H1 (cell line): ENCODE results near the gene TFF1. TPM values are rescaled to one million over a fixed set of nuclear protein-coding genes. Genes with fewer than 3 reads are reported as not detected.
A peak's percentile ranks its signal among the peaks of the same experiment; 100 is the strongest.

Source experiments
- CTCF ChIA-PET: fragments of 300-600 bp; sonication (Branson Sonifier 250); formaldehyde crosslinking; loops from one replicate; lab custom pipeline; 2021; ENCODE audit not compliant: partially characterized antibody; lab: Charles Lee
- POLR2A ChIA-PET: fragments of 300-600 bp; sonication (Branson Sonifier 250); formaldehyde crosslinking; loops from one replicate; lab custom pipeline; 2021; ENCODE audit warnings: inconsistent platforms; ENCODE audit not compliant: partially characterized antibody; lab: Charles Lee
- DNase-seq, 2 experiments: peaks; one replicate each; pipeline versions ENCODE4 v3.0.0 to v3.0.0-alpha.2; 2010 to 2022; ENCODE audit warnings: low spot score in 2 of 2, low read depth in 1 of 2, mixed read lengths in 1 of 2
- FAIRE-seq: peaks from 2 replicates; lab custom pipeline; 2011; peaks lifted over from hg19 to GRCh38; lab: Jason Lieb, UNC
- H2AFZ ChIP-seq: 2 replicates; pipeline ENCODE4 v1.8.1; 2012; ENCODE audit warnings: low read length, inconsistent platforms
- H2AK5ac ChIP-seq: 2 replicates; pipeline ENCODE4 v1.6.1; 2013; ENCODE audit warnings: low read depth, low read length
- H2BK120ac ChIP-seq: replicated peaks from 2 replicates; pipeline ENCODE3; 2013; ENCODE audit warnings: low read depth, low read length, inconsistent platforms
- H2BK12ac ChIP-seq: 2 replicates; pipeline ENCODE4 v1.6.1; 2013; ENCODE audit warnings: low read depth, low read length
- H2BK15ac ChIP-seq: 2 replicates; pipeline ENCODE4 v1.6.1; 2013; ENCODE audit warnings: low read length
- H2BK20ac ChIP-seq: 2 replicates; pipeline ENCODE4 v1.6.1; 2013; ENCODE audit warnings: low read length
- H2BK5ac ChIP-seq: 2 replicates; pipeline ENCODE4 v1.6.1; 2013; ENCODE audit warnings: low read depth, low read length
- H3K14ac ChIP-seq: 2 replicates; pipeline ENCODE4 v1.6.1; 2013; ENCODE audit warnings: inconsistent platforms; ENCODE audit not compliant: insufficient read length
- H3K18ac ChIP-seq: 2 replicates; pipeline ENCODE4 v1.6.1; 2013; ENCODE audit warnings: low read length; ENCODE audit errors: extremely low read depth
- H3K23ac ChIP-seq: 2 replicates; pipeline ENCODE4 v1.6.1; 2013; ENCODE audit warnings: inconsistent platforms; ENCODE audit not compliant: insufficient read length
- H3K23me2 ChIP-seq: 2 replicates; pipeline ENCODE4 v1.6.1; 2013; ENCODE audit warnings: low read depth, low read length
- H3K27ac ChIP-seq: 2 replicates; pipeline ENCODE4 v1.6.1; 2011; ENCODE audit warnings: low read depth, low read length, inconsistent platforms
- H3K27me3 ChIP-seq, 4 experiments: replicated peaks in 1 of 4; 1 replicate in 1 of 4; 2 replicates in 3 of 4; pipeline versions ENCODE4 v1.6.1 to v1.8.1; 2011 to 2013; ENCODE audit warnings: low read length in 3 of 4, mild to moderate bottlenecking in 3 of 4, inconsistent platforms in 2 of 4, mixed read lengths in 2 of 4, moderate library complexity in 1 of 4; ENCODE audit not compliant: control insufficient read depth in 3 of 4, insufficient read depth in 3 of 4; ENCODE audit errors: extremely low read depth in 1 of 4
- H3K36me3 ChIP-seq, 4 experiments: 2 replicates each; pipeline versions ENCODE4 v1.6.1 to v1.8.1; 2011 to 2013; ENCODE audit warnings: mild to moderate bottlenecking in 4 of 4, low read length in 3 of 4, moderate library complexity in 2 of 4, control low read depth in 1 of 4, inconsistent platforms in 1 of 4; ENCODE audit not compliant: insufficient read depth in 4 of 4, control insufficient read depth in 2 of 4
- H3K4ac ChIP-seq: replicated peaks from 2 replicates; pipeline ENCODE3; 2013; ENCODE audit warnings: low read length, low read depth, mixed read lengths, inconsistent platforms; ENCODE audit not compliant: insufficient read length
- H3K4me1 ChIP-seq, 4 experiments: replicated peaks in 1 of 4; 1 replicate in 1 of 4; 2 replicates in 3 of 4; pipeline versions ENCODE4 v1.6.1 to v1.8.1; 2011 to 2013; ENCODE audit warnings: low read length in 3 of 4, inconsistent platforms in 2 of 4, mixed read lengths in 1 of 4; ENCODE audit not compliant: insufficient read depth in 4 of 4, control insufficient read depth in 3 of 4
- H3K4me2 ChIP-seq, 2 experiments: 2 replicates each; pipeline versions ENCODE4 v1.6.1 to v1.8.1; 2011 to 2013; ENCODE audit warnings: low read depth in 2 of 2, low read length in 2 of 2, control low read depth in 1 of 2, inconsistent platforms in 1 of 2, mild to moderate bottlenecking in 1 of 2; ENCODE audit not compliant: insufficient read depth in 1 of 2
- H3K4me3 ChIP-seq, 4 experiments: fragments of 200-600, 300-600 bp in 1 of 4; sonication (generic), shearing (Covaris generic), sonication (Bioruptor Twin) in 1 of 4; 2 replicates each; pipeline versions ENCODE4 v1.5.1 to v1.8.1; 2011 to 2016; ENCODE audit warnings: low read length in 4 of 4, low read depth in 3 of 4, control low read depth in 2 of 4, inconsistent platforms in 2 of 4, mild to moderate bottlenecking in 2 of 4, mixed read lengths in 1 of 4, moderate library complexity in 1 of 4; ENCODE audit not compliant: insufficient read depth in 2 of 4; ENCODE audit errors: extremely low read depth in 1 of 4
- H3K56ac ChIP-seq: replicated peaks from 2 replicates; pipeline ENCODE3; 2013; ENCODE audit warnings: low read depth, mild to moderate bottlenecking, mixed read lengths, low read length, inconsistent platforms; ENCODE audit not compliant: insufficient read length
- H3K79me1 ChIP-seq: 2 replicates; pipeline ENCODE4 v1.6.1; 2013; ENCODE audit warnings: low read depth, low read length, control low read depth
- H3K79me2 ChIP-seq, 2 experiments: 2 replicates each; pipeline versions ENCODE4 v1.6.1 to v1.8.1; 2012 to 2013; ENCODE audit warnings: low read length in 2 of 2, mild to moderate bottlenecking in 2 of 2, inconsistent platforms in 1 of 2; ENCODE audit not compliant: insufficient read depth in 2 of 2, control insufficient read depth in 1 of 2
- H3K9ac ChIP-seq, 4 experiments: replicated peaks in 1 of 4; 1 replicate in 1 of 4; 2 replicates in 3 of 4; pipeline versions ENCODE4 v1.6.1 to v1.8.1; 2011 to 2013; ENCODE audit warnings: low read depth in 3 of 4, low read length in 3 of 4, control low read depth in 2 of 4, mild to moderate bottlenecking in 2 of 4, moderate library complexity in 2 of 4, inconsistent platforms in 1 of 4; ENCODE audit errors: extremely low read depth in 1 of 4
- H3K9me3 ChIP-seq, 2 experiments: 2 replicates each; pipeline versions ENCODE4 v1.6.1 to v1.8.1; 2012 to 2013; ENCODE audit warnings: mild to moderate bottlenecking in 2 of 2, moderate library complexity in 2 of 2, control low read depth in 1 of 2, inconsistent platforms in 1 of 2, low read depth in 1 of 2, low read length in 1 of 2, mixed read lengths in 1 of 2; ENCODE audit not compliant: insufficient read depth in 2 of 2
- H4K20me1 ChIP-seq, 2 experiments: replicated peaks in 1 of 2; 2 replicates each; pipeline versions ENCODE3 to v1.8.1; 2011 to 2013; ENCODE audit warnings: inconsistent platforms in 2 of 2, low read length in 2 of 2, mild to moderate bottlenecking in 1 of 2; ENCODE audit not compliant: insufficient read depth in 2 of 2, control insufficient read depth in 1 of 2
- H4K5ac ChIP-seq: 2 replicates; pipeline ENCODE4 v1.6.1; 2013; ENCODE audit warnings: low read length, low read depth, mixed read lengths, inconsistent platforms; ENCODE audit not compliant: insufficient read length
- H4K8ac ChIP-seq: 2 replicates; pipeline ENCODE4 v1.8.0; 2013; ENCODE audit warnings: mild to moderate bottlenecking, moderate library complexity, low read length, inconsistent platforms; ENCODE audit not compliant: insufficient read depth; ENCODE audit errors: extremely low read depth
- H4K91ac ChIP-seq: replicated peaks from 2 replicates; pipeline ENCODE3; 2013; ENCODE audit warnings: low read length, mixed read lengths, inconsistent platforms; ENCODE audit not compliant: insufficient read length
- ASH2L ChIP-seq: fragments of 200-600, 300-600 bp; sonication (generic); IDR thresholded peaks from one replicate; pipeline ENCODE4 v1.7.1; 2017; ENCODE audit warnings: low read length
- BACH1 ChIP-seq: IDR thresholded peaks from 2 replicates; pipeline ENCODE4 v1.6.1; 2012; ENCODE audit warnings: low read length, improper control_type of control experiment
- BCL11A ChIP-seq, 2 experiments: IDR thresholded peaks; one replicate each; pipeline ENCODE4 v1.6.1; 2011; ENCODE audit warnings: low read depth in 2 of 2, low read length in 2 of 2, mild to moderate bottlenecking in 2 of 2
- GTF2F1 ChIP-seq: IDR thresholded peaks from 2 replicates; pipeline ENCODE4 v1.6.1; 2012; ENCODE audit warnings: low read depth, low read length, improper control_type of control experiment, borderline replicate concordance
- RXRA ChIP-seq: IDR thresholded peaks from 2 replicates; pipeline ENCODE4 v1.6.1; 2011; ENCODE audit warnings: low read depth, mild to moderate bottlenecking, low read length, moderate library complexity; ENCODE audit not compliant: insufficient read depth
- SUZ12 ChIP-seq: fragments of 200-600 bp; sonication (generic); IDR thresholded peaks from 2 replicates; pipeline ENCODE4 v1.6.1; 2012; ENCODE audit warnings: mild to moderate bottlenecking, inconsistent platforms, low read length, moderate library complexity, mixed read lengths
- TAF1 ChIP-seq: IDR thresholded peaks from 2 replicates; pipeline ENCODE4 v1.6.1; 2011; ENCODE audit warnings: mild to moderate bottlenecking, low read depth, low read length
- ZNF274 ChIP-seq: IDR thresholded peaks from 2 replicates; pipeline ENCODE4 v1.7.0; 2012; ENCODE audit warnings: low read length, borderline replicate concordance; ENCODE audit errors: extremely low read depth
- WGBS, 2 experiments: shearing (Covaris generic) in 1 of 2; methylation state at CpG; one replicate each; pipeline versions ENCODE4 v1.1.6 to v1.1.7; 2013 to 2015; ENCODE audit warnings: low lambda C conversion rate in 2 of 2, mixed read lengths in 2 of 2, inconsistent platforms in 1 of 2, low coverage in 1 of 2, missing lambda C conversion rate in 1 of 2; ENCODE audit not compliant: insufficient replicate concordance in 2 of 2, insufficient coverage in 1 of 2, insufficient read length in 1 of 2; ENCODE audit errors: extremely low coverage in 1 of 2, missing lambda C conversion rate in 1 of 2; 5-methylcytosine and 5-hydroxymethylcytosine counted together
- polyA plus RNA-seq, 7 experiments: library from polyadenylated mRNA; depleted of rRNA in 3 of 7; stranded (reverse) in 5 of 7; unstranded in 2 of 7; fragments of >200 nt in 5 of 7; fragments of 200-250 nt in 2 of 7; gene quantifications; 1 replicate in 5 of 7; 2 replicates in 1 of 7; 4 replicates in 1 of 7; pipeline versions ENCODE4 v1.2.1 to v1.2.3, GENCODE V29; 2011 to 2013; ENCODE audit warnings: missing spikeins in 2 of 7, mixed read lengths in 2 of 7
- total RNA-seq: library from RNA; stranded (reverse); fragmentation: NEBNext Ultra II Directional; extraction: Animal tissue kit (Norgen Biotek cat#: 25700); gene quantifications from 2 replicates; pipeline ENCODE4 v1.2.1, GENCODE V29; 2021

The TFF1 gene
- total and polyA plus RNA-seq, 2 of the 8 experiments (the other 6 are each of a cell fraction or from before 2014, with no cell fraction given): not detected

GRCh38 chr21:42315296-42315891 lies 50.9 kb downstream of the TFF1 start, which contains the start of gene TFF3:
Gene TFF3, minus strand, starts transcription at chr21:42315409. Its CDS starts 35 bp downstream, at chr21:42315374.
- Histone ChIP-seq H3K9ac (0 out of 7 replicates have a peak within 1 kb of the TSS, but pooled peaks of 1 of the 4 experiments have one; percentile 40), H2AFZ (peak within 1 kb of the TSS; percentile 68; the same call in 1 of the 2 replicates), H2AK5ac (no peak within 1 kb of the TSS; the same call in 1 of the 2 replicates), H3K27me3 (peaks cover 0 to 2% (median 1%) of the 10 kb centered on the region in 4 experiments; a peak in 1 of 7 replicates), H4K91ac (peak within 1 kb of the TSS; percentile 52), H3K79me1 (no peaks in the 10 kb centered on the region), H3K4me1 (peaks cover 8 to 27% (median 18%) of the 10 kb centered on the region in 4 experiments), H4K20me1 (no peaks in the 10 kb centered on the region), H3K23ac (no peak within 1 kb of the TSS), H2BK15ac (peak within 1 kb of the TSS; percentile 96; the same call in 1 of the 2 replicates), H4K5ac (no peak within 1 kb of the TSS), H3K18ac (no peak within 1 kb of the TSS; the same call in 1 of the 2 replicates), H2BK120ac (no peak within 1 kb of the TSS), H4K8ac (peak within 1 kb of the TSS; percentile 19), H3K36me3 (no peaks in the 10 kb centered on the region), H3K4me2 (no peak within 1 kb of the TSS), H3K9me3 (no peaks in the 10 kb centered on the region), H3K4ac (no peak within 1 kb of the TSS), H3K4me3 (no peak within 1 kb of the TSS), H2BK5ac (peak within 1 kb of the TSS; percentile 38; the same call in 1 of the 2 replicates), H3K14ac (peak within 1 kb of the TSS; percentile 49), H2BK20ac (peak within 1 kb of the TSS; percentile 86; the same call in 1 of the 2 replicates), H3K79me2 (no peaks in the 10 kb centered on the region), H3K27ac (no peak within 1 kb of the TSS), H3K56ac (no peak within 1 kb of the TSS), H2BK12ac (peak within 1 kb of the TSS; percentile 46; the same call in 1 of the 2 replicates), H3K23me2 (no peaks in the 10 kb centered on the region)
- DNase-seq: peak in 1 of 2 experiments; percentile 43
- WGBS, 2 experiments: 88% methylated on average over 14 of the region's 15 CpGs; no CpG with 5 or more reads in 1 of the 2 experiments
- CTCF ChIA-PET: interaction anchor here (0.7 to 14.3 kb wide), 6 partner anchors 23 to 170 kb away, joined by 3 to 137 read pairs (median 4); no protein-coding TSS in a partner anchor
- TF ChIP-seq ASH2L: no peak
- TF ChIP-seq SUZ12: no peak
- no peak for TF ChIP-seq GTF2F1
- no peak for TF ChIP-seq TAF1
- no peak for TF ChIP-seq RXRA
- TF ChIP-seq BCL11A (IDR thresholded peaks at IDR 0.05; ENCODE audit: low read depth in 2 of 2, low read length in 2 of 2): no peak
- no peak for TF ChIP-seq ZNF274
- no peak for TF ChIP-seq BACH1
- POLR2A ChIA-PET: interaction anchor here (1.0 to 1.1 kb wide), 2 partner anchors 15 to 20 kb away, joined by 3 read pairs; no protein-coding TSS in a partner anchor
- FAIRE-seq: no peak
